GM23338 (cell line): ENCODE measurements around the gene CDKAL1.

Source experiments
- CREB1 ChIP-seq: fragments of 250-450 bp; sonication (Bioruptor Pico); IDR thresholded peaks from 2 replicates; pipeline ENCODE4 v1.5.0; 2020; ENCODE audit warnings: low read depth, mild to moderate bottlenecking, moderate library complexity
- EZH2 ChIP-seq: fragments of 200-600 bp; sonication (generic); IDR thresholded peaks from one replicate; pipeline ENCODE4 v1.8.0; 2017; ENCODE audit warnings: antibody characterized with exemption, mild to moderate bottlenecking, low read depth; ENCODE audit not compliant: unreplicated experiment
- EZH2phosphoT487 ChIP-seq: fragments of 200-600 bp; sonication (generic); IDR thresholded peaks from one replicate; pipeline ENCODE4 v1.8.1; 2018; ENCODE audit warnings: antibody characterized with exemption; ENCODE audit not compliant: unreplicated experiment
- JUNB ChIP-seq: IDR thresholded peaks from one replicate; pipeline ENCODE4 v1.6.1; 2016; ENCODE audit warnings: antibody characterized with exemption; ENCODE audit not compliant: unreplicated experiment
- NANOG ChIP-seq: IDR thresholded peaks from 2 replicates; pipeline ENCODE4 v1.6.1; 2016; ENCODE audit warnings: antibody characterized with exemption, borderline replicate concordance
- POLR2AphosphoS5 ChIP-seq: IDR thresholded peaks from 2 replicates; pipeline ENCODE4 v1.6.1; 2016; ENCODE audit warnings: antibody characterized with exemption, low read depth
- STAT1 ChIP-seq: IDR thresholded peaks from one replicate; pipeline ENCODE4 v1.6.1; 2016; ENCODE audit warnings: antibody characterized with exemption; ENCODE audit not compliant: unreplicated experiment
- ZNF331 ChIP-seq: fragments of 250-450 bp; sonication (Bioruptor Pico); IDR thresholded peaks from 2 replicates; pipeline ENCODE4 v1.5.0; 2020; ENCODE audit warnings: low read depth, mild to moderate bottlenecking, moderate library complexity
- TF ChIP-seq, protein P1 (sequence below), 2 experiments: fragments of 200-600 bp in 1 of 2; sonication (generic) in 1 of 2; conservative IDR thresholded peaks; 2 replicates each; pipeline versions ENCODE4 v1.5.1 to v1.6.1; 2016 to 2017; ENCODE audit warnings: antibody characterized with exemption in 2 of 2, low read depth in 2 of 2, mild to moderate bottlenecking in 2 of 2, moderate library complexity in 1 of 2
- TF ChIP-seq, protein P2 (sequence below): IDR thresholded peaks from one replicate; pipeline ENCODE4 v1.6.1; 2018; ENCODE audit warnings: antibody characterized with exemption; ENCODE audit not compliant: unreplicated experiment
- TF ChIP-seq, protein P3 (sequence below): fragments of 250-450 bp; sonication (Bioruptor Pico); IDR thresholded peaks from 2 replicates; pipeline ENCODE4 v1.5.0; 2020; ENCODE audit warnings: mild to moderate bottlenecking, moderate library complexity
- TF ChIP-seq, protein P4 (sequence below): IDR thresholded peaks from 2 replicates; pipeline ENCODE4 v1.6.1; 2016; ENCODE audit warnings: antibody characterized with exemption

DNA sequence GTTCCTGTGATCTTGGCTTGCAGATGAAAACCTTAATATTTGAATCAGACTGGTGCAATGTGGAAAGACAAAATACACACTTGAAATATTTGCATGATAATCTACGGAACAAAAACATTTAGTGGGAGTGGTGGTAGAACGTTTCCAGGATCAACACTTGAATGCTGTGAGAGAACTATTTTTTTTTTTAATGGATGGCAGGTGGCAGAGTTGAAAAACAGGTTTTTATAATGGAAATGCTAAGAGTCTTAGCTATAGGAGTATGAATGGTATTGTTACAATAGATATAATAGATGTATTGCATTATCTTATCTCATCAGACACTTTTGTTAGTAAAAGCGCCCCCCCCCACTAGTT is 49.2 kb downstream of the CDKAL1 start:
- TF ChIP-seq, protein P1, sequence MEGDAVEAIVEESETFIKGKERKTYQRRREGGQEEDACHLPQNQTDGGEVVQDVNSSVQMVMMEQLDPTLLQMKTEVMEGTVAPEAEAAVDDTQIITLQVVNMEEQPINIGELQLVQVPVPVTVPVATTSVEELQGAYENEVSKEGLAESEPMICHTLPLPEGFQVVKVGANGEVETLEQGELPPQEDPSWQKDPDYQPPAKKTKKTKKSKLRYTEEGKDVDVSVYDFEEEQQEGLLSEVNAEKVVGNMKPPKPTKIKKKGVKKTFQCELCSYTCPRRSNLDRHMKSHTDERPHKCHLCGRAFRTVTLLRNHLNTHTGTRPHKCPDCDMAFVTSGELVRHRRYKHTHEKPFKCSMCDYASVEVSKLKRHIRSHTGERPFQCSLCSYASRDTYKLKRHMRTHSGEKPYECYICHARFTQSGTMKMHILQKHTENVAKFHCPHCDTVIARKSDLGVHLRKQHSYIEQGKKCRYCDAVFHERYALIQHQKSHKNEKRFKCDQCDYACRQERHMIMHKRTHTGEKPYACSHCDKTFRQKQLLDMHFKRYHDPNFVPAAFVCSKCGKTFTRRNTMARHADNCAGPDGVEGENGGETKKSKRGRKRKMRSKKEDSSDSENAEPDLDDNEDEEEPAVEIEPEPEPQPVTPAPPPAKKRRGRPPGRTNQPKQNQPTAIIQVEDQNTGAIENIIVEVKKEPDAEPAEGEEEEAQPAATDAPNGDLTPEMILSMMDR (conservative IDR thresholded peaks at IDR 0.05; ENCODE audit: low read depth in 2 of 2) = no peak
- no peak for TF ChIP-seq EZH2phosphoT487
- no peak for TF ChIP-seq POLR2AphosphoS5
- TF ChIP-seq JUNB = no peak
- TF ChIP-seq, protein P2, sequence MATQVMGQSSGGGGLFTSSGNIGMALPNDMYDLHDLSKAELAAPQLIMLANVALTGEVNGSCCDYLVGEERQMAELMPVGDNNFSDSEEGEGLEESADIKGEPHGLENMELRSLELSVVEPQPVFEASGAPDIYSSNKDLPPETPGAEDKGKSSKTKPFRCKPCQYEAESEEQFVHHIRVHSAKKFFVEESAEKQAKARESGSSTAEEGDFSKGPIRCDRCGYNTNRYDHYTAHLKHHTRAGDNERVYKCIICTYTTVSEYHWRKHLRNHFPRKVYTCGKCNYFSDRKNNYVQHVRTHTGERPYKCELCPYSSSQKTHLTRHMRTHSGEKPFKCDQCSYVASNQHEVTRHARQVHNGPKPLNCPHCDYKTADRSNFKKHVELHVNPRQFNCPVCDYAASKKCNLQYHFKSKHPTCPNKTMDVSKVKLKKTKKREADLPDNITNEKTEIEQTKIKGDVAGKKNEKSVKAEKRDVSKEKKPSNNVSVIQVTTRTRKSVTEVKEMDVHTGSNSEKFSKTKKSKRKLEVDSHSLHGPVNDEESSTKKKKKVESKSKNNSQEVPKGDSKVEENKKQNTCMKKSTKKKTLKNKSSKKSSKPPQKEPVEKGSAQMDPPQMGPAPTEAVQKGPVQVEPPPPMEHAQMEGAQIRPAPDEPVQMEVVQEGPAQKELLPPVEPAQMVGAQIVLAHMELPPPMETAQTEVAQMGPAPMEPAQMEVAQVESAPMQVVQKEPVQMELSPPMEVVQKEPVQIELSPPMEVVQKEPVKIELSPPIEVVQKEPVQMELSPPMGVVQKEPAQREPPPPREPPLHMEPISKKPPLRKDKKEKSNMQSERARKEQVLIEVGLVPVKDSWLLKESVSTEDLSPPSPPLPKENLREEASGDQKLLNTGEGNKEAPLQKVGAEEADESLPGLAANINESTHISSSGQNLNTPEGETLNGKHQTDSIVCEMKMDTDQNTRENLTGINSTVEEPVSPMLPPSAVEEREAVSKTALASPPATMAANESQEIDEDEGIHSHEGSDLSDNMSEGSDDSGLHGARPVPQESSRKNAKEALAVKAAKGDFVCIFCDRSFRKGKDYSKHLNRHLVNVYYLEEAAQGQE = no peak
- no peak for TF ChIP-seq EZH2
- no peak for TF ChIP-seq CREB1 (CRISPR knock-in tag)
- TF ChIP-seq STAT1 = no peak
- TF ChIP-seq ZNF331 = no peak
- TF ChIP-seq, protein P3, sequence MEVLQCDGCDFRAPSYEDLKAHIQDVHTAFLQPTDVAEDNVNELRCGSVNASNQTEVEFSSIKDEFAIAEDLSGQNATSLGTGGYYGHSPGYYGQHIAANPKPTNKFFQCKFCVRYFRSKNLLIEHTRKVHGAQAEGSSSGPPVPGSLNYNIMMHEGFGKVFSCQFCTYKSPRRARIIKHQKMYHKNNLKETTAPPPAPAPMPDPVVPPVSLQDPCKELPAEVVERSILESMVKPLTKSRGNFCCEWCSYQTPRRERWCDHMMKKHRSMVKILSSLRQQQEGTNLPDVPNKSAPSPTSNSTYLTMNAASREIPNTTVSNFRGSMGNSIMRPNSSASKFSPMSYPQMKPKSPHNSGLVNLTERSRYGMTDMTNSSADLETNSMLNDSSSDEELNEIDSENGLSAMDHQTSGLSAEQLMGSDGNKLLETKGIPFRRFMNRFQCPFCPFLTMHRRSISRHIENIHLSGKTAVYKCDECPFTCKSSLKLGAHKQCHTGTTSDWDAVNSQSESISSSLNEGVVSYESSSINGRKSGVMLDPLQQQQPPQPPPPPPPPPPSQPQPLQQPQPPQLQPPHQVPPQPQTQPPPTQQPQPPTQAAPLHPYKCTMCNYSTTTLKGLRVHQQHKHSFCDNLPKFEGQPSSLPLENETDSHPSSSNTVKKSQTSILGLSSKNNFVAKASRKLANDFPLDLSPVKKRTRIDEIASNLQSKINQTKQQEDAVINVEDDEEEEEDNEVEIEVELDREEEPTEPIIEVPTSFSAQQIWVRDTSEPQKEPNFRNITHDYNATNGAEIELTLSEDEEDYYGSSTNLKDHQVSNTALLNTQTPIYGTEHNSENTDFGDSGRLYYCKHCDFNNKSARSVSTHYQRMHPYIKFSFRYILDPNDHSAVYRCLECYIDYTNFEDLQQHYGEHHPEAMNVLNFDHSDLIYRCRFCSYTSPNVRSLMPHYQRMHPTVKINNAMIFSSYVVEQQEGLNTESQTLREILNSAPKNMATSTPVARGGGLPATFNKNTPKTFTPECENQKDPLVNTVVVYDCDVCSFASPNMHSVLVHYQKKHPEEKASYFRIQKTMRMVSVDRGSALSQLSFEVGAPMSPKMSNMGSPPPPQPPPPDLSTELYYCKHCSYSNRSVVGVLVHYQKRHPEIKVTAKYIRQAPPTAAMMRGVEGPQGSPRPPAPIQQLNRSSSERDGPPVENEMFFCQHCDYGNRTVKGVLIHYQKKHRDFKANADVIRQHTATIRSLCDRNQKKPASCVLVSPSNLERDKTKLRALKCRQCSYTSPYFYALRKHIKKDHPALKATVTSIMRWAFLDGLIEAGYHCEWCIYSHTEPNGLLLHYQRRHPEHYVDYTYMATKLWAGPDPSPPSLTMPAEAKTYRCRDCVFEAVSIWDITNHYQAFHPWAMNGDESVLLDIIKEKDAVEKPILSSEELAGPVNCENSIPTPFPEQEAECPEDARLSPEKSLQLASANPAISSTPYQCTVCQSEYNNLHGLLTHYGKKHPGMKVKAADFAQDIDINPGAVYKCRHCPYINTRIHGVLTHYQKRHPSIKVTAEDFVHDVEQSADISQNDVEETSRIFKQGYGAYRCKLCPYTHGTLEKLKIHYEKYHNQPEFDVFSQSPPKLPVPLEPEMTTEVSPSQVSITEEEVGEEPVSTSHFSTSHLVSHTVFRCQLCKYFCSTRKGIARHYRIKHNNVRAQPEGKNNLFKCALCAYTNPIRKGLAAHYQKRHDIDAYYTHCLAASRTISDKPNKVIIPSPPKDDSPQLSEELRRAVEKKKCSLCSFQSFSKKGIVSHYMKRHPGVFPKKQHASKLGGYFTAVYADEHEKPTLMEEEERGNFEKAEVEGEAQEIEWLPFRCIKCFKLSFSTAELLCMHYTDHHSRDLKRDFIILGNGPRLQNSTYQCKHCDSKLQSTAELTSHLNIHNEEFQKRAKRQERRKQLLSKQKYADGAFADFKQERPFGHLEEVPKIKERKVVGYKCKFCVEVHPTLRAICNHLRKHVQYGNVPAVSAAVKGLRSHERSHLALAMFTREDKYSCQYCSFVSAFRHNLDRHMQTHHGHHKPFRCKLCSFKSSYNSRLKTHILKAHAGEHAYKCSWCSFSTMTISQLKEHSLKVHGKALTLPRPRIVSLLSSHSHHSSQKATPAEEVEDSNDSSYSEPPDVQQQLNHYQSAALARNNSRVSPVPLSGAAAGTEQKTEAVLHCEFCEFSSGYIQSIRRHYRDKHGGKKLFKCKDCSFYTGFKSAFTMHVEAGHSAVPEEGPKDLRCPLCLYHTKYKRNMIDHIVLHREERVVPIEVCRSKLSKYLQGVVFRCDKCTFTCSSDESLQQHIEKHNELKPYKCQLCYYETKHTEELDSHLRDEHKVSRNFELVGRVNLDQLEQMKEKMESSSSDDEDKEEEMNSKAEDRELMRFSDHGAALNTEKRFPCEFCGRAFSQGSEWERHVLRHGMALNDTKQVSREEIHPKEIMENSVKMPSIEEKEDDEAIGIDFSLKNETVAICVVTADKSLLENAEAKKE (CRISPR knock-in tag) = no peak
- TF ChIP-seq NANOG = peak; percentile 78; the same call in 1 of the 2 replicates
- TF ChIP-seq, protein P4, sequence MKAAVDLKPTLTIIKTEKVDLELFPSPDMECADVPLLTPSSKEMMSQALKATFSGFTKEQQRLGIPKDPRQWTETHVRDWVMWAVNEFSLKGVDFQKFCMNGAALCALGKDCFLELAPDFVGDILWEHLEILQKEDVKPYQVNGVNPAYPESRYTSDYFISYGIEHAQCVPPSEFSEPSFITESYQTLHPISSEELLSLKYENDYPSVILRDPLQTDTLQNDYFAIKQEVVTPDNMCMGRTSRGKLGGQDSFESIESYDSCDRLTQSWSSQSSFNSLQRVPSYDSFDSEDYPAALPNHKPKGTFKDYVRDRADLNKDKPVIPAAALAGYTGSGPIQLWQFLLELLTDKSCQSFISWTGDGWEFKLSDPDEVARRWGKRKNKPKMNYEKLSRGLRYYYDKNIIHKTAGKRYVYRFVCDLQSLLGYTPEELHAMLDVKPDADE = no peak
